Middle frontal gyrus (tissue), 1 donor: ENCODE data around the gene SCN9A.
"Not testable (repeated sequence)": the region's sequence is repeated elsewhere in the genome, so short reads cannot be mapped to it uniquely, and the experiment has no call there.

Source experiments
- DNase-seq: peaks from one replicate; pipeline ENCODE4 v3.0.0-alpha.2; 2015; ENCODE audit warnings: low spot score; ENCODE audit errors: extremely low spot score

Gene SCN9A

DNA sequence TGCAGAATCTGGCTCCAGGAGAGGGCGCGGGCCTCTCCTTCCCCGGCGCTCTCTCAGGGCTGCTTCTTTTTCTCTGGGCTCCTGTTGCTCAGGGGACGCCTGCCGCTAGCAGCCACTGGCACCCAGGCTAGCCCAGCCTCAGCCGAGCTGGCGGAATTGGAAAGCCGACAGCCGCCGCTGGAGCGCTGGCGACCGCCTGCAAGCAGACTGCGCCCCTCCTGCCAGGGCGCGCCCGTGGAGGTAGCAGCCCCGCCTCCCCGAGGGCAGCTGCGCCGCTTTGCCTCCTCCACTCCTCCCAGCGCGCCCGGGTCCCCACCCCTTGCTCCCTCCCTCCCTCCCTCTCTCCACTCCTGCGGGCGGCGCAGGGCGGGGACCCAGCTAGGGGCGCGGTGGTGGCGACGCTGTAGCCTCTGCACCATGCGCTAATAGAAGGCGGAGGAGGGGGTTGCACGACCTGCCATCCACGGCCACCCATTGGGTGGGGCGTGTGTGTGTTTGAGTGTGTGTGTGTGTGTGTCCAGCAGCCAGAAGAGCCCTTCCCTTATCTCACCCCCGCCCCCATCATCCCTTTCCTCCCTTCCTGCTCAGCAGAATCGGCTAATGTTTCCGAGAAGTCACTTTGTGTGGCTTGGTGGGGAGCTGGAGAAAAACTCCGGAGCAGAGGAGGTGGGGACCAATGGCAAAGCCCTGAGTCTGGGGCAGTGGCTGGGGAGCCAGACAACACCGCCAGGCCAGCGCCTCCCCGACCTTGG lies at the start of gene SCN9A:
Gene SCN9A (minus strand): TSS at position 209 of the 752 bp plus-strand sequence. CDS start 64,188 bp downstream, outside the sequence.
- DNase-seq, result no peak

DNA sequence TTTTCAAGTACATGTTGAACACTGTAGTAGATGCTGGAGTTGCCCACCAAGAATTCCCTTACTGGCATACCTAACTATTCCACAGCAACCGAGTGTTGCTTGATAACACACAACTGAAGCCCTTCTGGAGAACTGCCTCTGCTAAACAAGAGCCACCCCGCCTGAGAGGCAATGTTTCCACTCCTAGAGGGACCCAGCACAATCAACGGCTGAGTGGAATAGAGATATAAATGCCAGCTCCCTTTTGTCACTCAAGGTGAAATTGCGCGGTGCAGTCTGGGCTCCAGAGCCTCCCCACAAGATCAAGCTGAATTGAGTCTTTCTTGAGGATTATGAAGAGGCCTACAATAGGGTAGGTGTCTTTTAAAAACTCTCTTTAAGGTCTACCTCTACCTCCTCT lies 49.1 kb upstream of the SCN9A start:
- DNase-seq, result no peak

DNA sequence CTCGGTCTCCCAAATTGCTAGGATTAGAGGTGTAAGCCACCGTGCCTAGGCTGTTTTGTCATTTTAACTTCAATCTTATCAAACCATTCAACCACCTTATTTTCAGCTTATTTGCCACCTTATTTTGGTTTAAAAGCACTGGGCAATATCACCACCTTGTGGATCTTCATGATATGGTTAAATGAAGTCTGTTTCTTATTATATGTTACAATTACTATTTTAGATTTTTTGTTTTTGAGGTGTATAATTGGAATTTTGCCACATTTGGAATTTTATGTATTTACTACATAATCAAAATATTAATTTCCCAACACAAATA lies 43.8 kb upstream of the SCN9A start:
- no peak for DNase-seq

DNA sequence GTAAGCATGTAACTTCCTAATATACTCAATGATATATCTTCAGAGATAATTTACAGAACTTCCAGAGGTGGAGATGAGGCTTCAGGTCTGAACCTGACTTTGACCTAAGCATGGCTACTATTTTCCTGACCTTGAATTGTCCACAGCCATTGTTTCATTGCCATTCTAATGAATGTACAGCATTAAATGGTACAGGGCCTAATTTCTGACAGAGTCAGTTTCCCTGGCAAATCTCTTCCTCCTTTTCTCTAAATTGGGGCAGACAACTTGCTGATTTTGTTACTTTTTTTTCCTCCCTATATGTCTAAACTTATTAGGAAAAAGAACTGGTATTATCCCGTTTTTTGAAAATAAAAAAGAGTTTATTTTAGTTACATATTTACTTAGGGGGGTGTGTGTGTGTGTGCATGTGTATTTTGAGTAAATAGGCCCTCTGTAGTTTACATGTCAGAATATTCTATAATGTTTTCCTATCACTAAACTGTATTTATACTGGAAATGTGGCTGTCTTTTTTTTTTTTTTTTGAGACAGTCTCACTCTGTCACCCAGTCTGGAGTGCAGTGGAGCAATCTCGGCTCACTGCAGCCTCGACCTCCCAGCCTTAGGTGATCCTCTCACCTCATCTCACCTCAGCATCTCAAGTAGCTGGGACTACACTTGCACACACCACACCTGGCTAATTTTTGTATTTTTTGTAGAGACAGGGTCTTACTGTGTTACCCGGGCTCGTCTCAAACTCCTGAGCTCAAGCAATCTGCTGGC lies 43.3 kb upstream of the SCN9A start:
- no peak for DNase-seq

DNA sequence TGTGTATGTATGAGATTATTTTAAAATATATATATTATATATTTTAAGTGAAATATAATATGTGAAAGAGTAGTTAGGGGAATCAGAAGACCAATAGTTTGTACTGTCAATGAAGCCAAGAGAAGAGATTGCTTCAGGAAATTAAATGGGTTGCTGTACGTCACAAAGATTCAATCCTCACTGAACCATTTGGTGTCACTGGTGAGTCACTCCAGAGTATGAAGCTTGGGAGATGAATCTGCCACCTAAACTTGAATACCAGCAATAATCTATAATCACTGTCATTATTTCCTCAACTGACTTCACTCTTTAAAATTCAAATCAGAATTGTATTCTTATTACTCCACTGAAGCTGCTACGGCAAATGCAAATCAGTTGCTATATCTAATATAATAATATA lies 41.9 kb upstream of the SCN9A start:
- DNase-seq, result no peak

DNA sequence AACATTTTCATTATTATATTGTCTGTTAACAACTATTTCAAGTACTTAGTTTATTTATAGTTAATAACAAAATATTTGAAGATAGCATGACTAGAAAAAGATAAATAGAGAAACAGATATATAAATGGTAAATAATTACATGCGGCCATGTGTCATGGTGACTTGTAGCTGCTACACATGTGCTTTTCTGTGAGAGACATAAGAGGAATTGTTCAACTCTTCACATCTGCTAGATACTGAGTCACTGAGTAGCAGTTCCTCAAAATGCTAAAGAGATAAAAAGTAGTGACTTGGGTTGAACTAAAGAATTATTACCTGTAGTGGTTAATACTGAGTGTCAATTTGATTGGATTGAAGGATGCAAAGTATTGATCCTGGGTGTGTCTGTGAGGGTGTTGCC lies 37.5 kb upstream of the SCN9A start:
- DNase-seq, result no peak

DNA sequence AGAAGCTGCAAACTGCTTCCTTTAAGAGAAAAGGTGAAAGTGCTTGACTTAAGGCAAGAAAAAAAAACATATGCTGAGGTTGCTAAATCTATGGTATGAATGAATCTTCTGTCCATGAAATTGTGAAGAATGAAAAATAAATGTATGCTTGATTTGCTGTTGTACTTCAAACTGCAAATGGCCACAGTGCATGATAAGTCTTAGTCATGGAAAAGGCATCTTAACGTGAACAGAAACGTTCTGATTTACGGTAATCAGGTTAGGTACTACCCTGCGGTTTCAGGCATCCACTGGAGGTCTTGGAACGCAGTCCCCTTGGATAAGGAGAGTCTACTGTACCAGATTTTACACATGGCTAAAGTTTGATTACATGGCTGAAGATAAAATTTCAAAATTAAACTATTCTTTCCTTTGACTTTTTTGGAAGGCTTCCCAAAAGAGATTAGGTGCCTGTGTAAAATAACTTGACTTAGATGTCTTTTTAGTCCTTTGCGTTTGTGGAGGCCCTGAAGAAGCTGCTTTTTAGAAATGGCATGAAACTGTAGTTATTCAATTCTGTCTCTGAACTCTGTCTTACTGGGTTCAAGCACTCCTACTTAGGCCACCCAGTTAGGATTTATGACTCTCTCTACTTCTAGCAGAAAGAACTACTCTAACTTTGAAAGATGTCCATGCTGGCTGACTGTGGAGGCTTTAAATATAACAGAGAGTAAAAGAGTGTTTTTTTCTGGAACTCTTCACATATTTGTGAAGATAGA lies 35.9 kb upstream of the SCN9A start:
- no peak for DNase-seq

DNA sequence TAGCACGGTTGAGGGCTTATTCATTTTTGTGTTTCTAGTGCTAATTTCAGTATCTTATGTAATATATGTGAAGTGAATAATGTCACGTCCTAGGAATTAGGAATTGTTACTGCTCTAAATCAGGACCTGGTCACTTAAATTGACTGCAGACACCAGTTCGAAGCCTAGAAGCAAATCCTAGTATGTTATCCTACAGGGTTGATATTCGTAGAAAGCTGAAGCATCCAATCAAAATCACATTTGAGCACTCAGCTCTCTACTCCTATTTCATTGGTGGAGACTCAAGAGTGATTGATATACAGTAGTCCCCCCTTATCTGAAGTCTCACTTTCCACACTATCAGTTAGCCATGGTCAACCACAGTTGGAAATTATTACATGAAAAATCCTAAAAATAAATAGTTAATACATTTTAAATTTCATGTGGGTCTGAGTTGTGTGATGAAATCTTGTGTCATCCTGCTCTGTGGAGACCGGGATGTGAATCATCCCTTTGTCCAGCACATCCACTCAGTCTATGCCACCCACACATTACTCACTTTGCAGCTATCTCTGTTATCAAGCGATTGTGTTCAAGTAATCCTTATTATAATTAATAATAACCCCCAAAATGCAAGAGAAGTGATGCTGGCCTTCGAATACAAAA lies 35.2 kb upstream of the SCN9A start:
- DNase-seq, result no peak

DNA sequence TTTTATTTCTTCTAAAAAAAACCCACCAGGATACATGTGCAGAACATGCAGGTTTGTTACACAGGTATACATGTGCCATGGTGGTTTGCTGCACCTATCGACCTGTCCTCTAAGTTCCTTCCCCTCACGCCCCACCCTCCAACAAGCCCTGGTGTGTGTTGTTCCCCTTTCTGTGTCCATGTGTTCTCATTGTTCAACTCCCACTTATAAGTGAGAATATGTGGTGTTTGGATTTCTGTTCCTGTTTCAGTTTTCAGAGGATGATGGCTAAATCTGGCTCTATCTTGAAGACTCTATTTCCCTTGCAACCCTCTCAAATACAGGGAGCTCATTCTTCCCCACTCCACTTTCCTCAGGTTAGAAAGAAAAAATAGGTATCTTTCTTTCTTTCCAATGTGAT lies 32.0 kb upstream of the SCN9A start:
- DNase-seq, result not testable (repeated sequence)

DNA sequence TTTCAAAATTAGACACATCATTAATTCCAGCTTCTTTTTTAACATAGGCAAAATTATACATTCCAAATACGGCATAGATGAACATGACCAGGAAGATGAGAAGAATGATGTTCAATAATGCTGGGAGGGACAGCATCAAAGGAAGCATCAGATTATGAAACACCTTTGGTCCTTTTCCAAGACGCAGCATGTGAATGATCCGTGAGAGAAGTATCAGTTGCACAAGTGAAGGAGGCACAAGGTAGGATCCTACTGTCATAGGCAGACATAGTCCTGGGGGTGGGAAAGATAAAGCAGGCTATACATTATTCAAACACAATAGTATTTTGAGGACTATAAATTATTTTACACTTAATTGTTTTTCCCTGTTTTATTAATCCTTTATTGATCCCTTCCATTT lies 30.6 kb upstream of the SCN9A start:
- DNase-seq, result no peak

DNA sequence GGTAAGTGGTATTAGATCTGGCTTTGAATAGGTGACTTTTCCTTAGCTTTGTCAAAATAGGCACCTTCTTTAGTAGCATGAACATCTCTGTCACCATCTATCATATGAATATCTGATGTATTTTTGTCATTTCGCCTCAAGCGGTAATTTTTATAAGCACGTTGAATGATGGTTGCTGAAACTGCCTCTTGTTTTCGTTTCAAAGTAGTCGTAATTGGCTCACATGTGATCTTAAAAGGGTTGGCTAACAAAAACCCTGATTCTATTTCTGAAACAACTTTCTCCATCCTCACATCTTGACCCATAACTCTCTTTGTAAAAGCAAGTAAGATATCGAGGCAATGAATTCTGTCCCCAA lies 29.8 kb upstream of the SCN9A start:
- no peak for DNase-seq

DNA sequence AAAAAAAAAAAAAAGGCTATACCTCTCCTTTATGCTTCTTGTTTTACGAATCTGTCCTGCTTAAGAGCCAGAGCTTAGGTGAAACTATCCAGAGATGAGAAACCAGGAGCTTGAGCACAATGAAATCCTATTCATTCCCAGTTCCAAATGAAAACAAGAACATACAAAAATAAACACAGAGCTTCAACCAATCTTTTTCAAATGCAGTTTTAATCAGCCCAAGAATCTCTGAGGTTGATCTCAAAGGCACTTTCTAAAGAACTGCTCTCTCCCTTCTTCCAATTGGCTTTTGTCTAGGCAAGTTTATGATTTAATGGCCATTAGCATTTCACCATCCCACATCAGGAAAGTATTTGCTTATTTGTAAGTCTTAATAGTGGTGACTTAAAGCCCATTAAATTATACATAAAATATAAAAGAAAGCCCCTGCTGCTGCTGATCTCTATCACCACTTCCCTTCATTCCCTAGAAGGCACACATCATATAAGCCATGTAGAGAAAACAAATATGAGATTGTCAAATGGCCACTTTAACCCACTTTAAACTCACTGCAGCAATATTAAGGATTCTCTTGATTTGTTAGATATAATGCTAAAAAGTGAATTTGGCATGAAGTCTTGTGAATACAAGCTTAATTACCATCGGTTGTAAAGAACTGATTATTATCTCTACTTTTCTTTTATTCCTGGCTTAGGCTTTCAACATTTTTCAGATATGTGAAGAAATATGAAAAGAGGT lies 29.3 kb upstream of the SCN9A start:
- DNase-seq, result no peak

DNA sequence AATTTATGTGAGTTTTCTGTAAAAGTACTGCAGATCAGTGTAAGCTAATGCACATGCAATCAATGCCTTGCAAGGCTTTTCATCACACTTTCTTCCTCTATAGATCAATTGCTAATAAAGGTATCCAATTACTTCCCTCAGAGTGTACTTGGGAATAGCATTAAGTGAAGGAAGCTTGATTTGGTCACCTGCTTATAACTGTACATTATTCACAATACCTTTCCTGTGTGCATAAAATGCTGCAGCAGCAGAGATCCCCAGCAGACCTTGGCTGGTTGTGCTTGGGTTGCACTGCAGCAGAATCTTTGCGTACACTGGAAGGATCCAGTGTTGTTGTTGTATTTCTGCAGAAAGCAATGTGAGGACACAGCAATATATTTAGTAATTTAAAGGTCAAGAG lies 18.5 kb upstream of the SCN9A start:
- no peak for DNase-seq

DNA sequence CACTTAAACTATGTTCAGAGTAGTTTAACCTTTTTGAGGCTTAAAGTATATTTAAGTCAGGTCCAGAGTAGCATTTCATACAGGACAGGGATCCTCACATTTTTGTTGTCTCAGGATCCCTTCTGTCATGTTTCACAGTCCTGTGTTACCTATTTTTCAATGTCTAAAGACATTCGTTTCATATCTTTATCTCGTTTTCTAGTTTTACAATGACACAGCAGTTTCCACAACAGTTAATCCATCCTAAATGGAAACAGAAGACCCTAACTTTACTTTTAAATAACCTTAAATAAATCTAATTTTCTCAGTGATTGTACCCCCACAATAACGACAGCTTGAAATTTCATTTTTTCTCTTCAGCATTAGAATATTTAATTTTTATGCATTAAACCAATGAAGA lies 17.3 kb upstream of the SCN9A start:
- DNase-seq, result no peak

DNA sequence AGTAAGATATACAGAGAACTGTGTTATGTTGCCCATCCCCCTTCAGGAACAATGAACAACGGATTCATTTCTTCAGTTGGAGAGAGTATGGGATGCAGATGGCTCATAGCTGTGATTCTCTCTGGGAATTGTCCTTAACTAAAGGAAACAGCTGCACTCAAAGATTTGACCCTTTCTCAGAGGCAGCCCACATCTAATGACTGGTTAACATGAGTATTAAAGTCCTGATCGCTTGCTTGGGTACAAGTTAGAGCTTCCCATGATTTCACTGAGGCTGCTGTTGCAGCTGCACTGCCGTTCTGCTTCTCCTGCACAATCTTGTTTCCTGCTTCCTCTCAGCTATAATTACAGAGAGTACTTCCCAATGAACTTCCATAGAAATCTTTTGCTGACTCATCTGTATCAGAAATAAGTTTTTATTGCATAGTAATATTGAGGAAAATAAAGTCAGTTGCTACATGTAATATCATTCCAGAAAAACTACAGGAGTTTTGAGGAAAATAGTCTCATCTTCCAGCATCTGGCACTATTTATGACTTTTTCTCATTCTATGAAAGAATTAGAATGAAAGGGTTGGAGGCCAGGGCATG lies 12.8 kb upstream of the SCN9A start:
- no peak for DNase-seq

DNA sequence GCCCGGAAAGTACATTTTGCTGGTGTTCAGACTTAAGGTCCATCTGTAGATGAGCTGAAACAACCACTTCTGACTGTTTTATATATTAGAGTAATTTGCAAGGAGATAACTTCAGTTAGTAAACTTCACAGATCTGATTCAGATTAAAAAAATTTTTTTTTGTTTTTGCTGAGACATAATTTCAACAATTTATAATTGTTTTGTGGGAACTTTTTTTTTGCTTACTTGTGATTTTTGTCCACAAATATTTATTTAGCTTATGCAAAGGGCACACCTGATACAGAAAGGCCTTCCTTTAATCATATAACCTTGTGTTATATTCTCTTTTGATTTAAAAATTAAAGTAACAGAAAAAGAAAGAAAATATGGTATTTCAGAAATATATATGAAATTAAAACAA lies 9.6 kb upstream of the SCN9A start:
- no peak for DNase-seq

DNA sequence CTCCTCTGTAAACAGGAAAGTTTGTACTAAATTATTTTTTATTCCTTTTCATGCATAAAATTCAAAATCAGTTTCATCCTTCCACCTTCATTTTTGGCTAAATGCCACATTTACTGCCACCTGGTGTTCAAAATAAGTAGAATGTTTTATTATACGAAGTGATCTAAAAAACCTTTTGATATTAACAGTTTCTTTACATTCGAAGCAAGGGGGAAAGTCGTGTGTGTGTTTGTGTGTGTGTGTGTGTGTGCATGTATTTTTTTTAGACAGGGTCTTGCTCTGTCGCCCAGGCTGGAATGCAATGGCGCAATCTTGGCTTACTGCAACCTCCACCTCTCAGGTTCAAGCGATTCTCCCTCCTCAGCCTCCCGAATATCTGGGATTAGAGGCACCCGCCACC lies 9.0 kb upstream of the SCN9A start:
- DNase-seq, result no peak

DNA sequence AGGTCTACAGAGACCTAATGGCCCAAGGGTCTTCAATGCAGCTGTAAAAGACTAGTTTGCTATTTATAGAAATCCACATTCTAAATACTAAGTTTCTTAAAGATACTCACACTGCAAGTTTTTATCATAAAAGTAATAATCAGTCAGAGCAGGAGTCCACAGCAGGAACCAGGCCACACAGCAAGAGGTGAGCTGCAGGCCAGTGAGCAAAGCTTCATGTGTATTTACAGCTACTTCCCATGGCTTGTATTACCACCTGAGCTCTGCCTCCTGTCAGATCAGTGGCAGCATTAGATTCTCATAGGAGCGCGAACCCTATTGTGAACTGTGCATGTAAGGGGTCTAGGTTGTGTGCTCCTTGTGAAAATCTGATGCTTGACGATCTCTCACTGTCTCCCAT lies 6.7 kb upstream of the SCN9A start:
- DNase-seq, result no peak

DNA sequence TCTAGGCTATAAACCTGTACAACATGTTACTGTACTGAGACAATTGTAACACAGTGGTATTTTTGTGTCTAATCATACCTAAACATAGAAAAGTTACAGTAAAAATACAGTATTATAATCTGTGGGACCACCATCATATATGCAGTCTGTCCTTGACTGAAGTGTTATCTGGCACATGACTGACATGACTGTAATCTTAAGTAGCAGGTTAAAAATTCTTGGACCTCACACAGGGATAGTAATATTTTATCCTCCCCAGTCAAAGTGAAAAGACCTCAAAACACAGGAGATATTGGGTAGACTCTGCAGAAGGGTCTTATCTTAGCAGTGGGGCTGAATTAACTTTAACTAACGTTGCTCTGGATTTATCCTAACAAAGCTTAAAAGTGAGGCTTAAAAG lies 4.9 kb upstream of the SCN9A start:
- no peak for DNase-seq

DNA sequence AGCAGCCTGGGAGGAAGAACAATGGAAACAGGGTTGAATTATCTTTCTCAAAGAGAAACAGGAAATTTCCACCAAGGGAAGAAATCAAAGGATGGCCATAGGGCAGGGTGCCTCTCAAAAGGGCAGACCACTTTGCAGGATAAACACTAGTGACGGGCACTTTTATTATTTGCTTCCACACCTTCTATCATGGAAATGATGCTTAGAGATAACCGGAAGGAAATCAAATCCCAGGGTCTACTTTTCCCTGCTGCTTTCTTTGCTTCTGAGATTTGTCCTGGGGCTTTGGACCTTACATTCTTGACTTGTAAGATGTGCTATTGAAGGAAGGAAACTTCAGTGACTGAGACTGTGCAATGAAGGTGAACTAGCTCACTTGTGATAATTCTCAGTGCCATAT lies 1.1 kb upstream of the SCN9A start:
- DNase-seq, result no peak

DNA sequence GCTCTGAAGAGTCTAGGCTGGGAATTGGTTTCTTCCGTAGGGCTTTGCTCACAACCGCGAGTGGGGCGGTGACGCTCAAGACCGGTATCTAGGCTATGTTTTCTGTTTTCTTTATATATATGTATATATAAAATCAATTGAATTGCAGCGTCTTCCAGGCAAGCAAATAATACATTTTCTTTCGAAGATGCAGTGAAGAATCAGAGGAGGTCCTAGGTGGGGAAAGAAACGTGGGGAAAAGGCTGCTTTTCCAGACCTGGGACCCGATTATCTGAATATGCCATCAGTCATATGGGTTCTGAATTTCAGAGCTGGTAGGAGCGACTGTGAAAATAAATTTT lies 714 bp upstream of the SCN9A start:
- no peak for DNase-seq
